Peyer's patch (tissue), 4 donors: ENCODE results near the gene ALDH1L2. TPM values are rescaled to one million over a fixed set of nuclear protein-coding genes. Genes with fewer than 3 reads are reported as not detected.

Source experiments
- DNase-seq, 3 donors: peaks; one replicate each; pipeline ENCODE4 v3.0.0-alpha.2; 2017 to 2019
- H3K27ac ChIP-seq, 4 donors: fragments of 200-600 bp; sonication (generic); one replicate each; pipeline ENCODE4 v1.5.1; 2016 to 2019
- H3K27me3 ChIP-seq, 2 donors: fragments of 200-600 bp; sonication (generic); one replicate each; pipeline ENCODE4 v1.5.1; 2019
- H3K36me3 ChIP-seq, 3 donors: fragments of 200-600 bp; sonication (generic); one replicate each; pipeline ENCODE4 v1.5.1; 2016 to 2019
- H3K4me1 ChIP-seq, 4 donors: fragments of 200-600 bp; sonication (generic); one replicate each; pipeline ENCODE4 v1.5.1; 2016 to 2019
- H3K4me3 ChIP-seq, 4 donors: fragments of 200-600 bp; sonication (generic); 1 replicate in 3 of 4; 2 replicates in 1 of 4; pipeline ENCODE4 v1.5.1; 2016 to 2019; ENCODE audit warnings: mild to moderate bottlenecking in 1 of 4
- H3K9me3 ChIP-seq, 4 donors: fragments of 200-600 bp; sonication (generic); one replicate each; pipeline ENCODE4 v1.5.1; 2016 to 2019; ENCODE audit warnings: mild to moderate bottlenecking in 1 of 4
- POLR2A ChIP-seq, 2 donors: fragments of 450-650 bp; IDR thresholded peaks; one replicate each; pipeline ENCODE4 v1.5.1; 2017; ENCODE audit warnings: antibody characterized with exemption in 2 of 2, mild to moderate bottlenecking in 2 of 2, moderate library complexity in 2 of 2
- total RNA-seq, 4 donors: library from RNA; depleted of rRNA; stranded (reverse); fragments of >200 nt; gene quantifications; one replicate each; pipeline ENCODE4 v1.1.0, GENCODE V29; 2016
- TF ChIP-seq, protein P1 (sequence below), 6 experiments: fragments of 450-650 bp in 4 of 6; fragments of 200-600 bp in 2 of 6; sonication (generic) in 1 of 6; IDR thresholded peaks; one replicate each; pipeline ENCODE4 v1.5.1; 2017 to 2019; ENCODE audit warnings: antibody characterized with exemption in 6 of 6, mild to moderate bottlenecking in 3 of 6, moderate library complexity in 1 of 6

The ALDH1L2 gene
- total RNA-seq, 4 donors from 2014 or later = 0.70 to 5.8 (median 4.0) TPM

DNA sequence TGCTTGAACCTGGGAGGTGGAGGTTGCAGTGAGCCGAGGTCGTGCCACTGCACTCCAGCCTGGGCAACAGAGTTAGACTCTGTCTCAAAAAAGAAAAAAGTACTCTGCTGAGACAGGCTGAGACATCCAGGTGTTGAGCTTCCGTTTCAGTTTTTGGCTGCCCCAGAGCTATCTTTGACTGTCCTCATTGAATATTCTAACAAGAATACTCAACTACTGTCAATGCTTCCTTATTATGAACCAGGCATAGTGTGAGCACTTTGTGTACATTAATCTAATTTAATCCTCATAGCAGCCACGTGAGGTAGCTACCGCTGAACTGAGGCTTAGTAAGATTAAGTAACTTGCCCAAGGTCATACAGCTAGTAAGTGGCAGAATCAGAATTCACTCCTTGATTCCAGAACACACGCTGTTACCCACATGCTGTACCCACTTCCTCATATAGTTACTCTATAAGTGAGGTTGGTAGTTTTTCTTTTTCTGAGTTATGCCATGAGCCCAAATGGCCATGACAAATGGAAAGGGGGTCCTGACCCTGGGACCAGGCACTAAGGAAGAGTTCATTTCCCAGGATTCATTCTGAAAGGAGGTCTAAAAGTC lies 11.3 kb downstream of the ALDH1L2 start:
- no peak for TF ChIP-seq POLR2A (IDR thresholded peaks at IDR 0.05)
- TF ChIP-seq, protein P1, sequence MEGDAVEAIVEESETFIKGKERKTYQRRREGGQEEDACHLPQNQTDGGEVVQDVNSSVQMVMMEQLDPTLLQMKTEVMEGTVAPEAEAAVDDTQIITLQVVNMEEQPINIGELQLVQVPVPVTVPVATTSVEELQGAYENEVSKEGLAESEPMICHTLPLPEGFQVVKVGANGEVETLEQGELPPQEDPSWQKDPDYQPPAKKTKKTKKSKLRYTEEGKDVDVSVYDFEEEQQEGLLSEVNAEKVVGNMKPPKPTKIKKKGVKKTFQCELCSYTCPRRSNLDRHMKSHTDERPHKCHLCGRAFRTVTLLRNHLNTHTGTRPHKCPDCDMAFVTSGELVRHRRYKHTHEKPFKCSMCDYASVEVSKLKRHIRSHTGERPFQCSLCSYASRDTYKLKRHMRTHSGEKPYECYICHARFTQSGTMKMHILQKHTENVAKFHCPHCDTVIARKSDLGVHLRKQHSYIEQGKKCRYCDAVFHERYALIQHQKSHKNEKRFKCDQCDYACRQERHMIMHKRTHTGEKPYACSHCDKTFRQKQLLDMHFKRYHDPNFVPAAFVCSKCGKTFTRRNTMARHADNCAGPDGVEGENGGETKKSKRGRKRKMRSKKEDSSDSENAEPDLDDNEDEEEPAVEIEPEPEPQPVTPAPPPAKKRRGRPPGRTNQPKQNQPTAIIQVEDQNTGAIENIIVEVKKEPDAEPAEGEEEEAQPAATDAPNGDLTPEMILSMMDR (IDR thresholded peaks at IDR 0.05) = no peak
- Histone ChIP-seq H3K36me3 (no peaks in the 10 kb centered on the region), H3K9me3 (no peaks in the 10 kb centered on the region), H3K4me3 (no peak overlapping the region), H3K27ac (no peak overlapping the region), H3K27me3 (no peaks in the 10 kb centered on the region), H3K4me1 (no peaks in the 10 kb centered on the region)
- DNase-seq = no peak

DNA sequence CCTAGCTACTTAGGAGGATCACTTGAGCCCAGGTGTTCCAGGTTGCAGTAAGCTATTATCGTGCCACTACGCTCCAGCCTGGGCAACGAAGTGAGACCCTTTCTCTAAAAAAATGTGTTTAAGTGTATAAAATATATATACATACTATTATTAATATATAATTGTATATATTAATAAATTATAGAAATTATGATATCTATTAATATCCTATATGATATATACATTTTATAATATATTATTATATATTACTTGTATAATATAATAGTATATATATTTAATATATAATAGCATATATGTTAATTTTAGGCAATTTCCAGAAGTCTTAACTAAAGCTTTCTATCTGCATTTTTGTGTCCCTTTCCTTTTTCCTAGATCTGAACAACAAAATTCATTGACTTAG lies 12.3 kb downstream of the ALDH1L2 start:
- H3K4me3 ChIP-seq = no peak overlapping the region
- no peak for DNase-seq
- H3K27ac ChIP-seq = no peak overlapping the region
- TF ChIP-seq, protein P1 (IDR thresholded peaks at IDR 0.05) = no peak
- no peak for TF ChIP-seq POLR2A (IDR thresholded peaks at IDR 0.05)
- H3K4me1 ChIP-seq = no peaks in the 10 kb centered on the region
- no peaks in the 10 kb centered on the region for H3K9me3 ChIP-seq
- H3K27me3 ChIP-seq = no peaks in the 10 kb centered on the region
- no peaks in the 10 kb centered on the region for H3K36me3 ChIP-seq

DNA sequence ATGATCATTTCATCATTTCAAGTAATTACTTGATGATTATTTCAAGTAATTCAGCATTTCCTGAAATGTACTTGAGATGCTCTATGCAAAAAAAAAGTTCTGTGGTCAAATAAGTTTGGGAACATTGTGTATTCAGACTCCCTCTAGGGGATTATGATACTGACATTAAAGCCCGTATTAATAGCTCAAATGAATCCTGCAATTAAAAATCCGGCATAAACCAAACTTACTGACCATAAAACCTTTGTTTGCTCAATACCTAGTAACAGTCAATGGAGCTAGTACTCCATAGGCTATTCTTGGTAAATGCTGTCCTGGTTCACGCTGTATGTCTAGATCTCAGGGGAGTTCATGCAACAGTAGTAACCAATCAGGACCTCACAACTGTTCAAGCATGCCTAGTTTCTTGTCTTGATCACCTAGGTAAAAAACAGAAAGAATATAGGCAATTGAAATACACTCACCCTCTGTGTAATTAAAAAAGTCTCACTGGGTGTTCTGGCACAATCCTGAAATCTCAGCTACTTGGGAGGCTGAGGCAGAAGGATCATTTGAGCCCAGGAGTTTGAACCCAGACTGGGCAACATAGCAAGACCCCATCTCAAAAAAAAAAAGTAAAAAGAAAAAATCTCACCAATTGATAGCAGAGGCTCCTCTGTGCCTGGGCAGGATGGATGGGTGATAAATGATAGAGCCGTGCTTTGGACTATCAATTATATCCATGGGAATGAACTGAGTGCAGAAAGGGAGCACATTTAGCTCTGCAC lies 14.1 kb downstream of the ALDH1L2 start:
- TF ChIP-seq, protein P1 (IDR thresholded peaks at IDR 0.05) = no peak
- no peak for TF ChIP-seq POLR2A (IDR thresholded peaks at IDR 0.05)
- Histone ChIP-seq H3K9me3 (no peaks in the 10 kb centered on the region), H3K27me3 (no peaks in the 10 kb centered on the region), H3K36me3 (no peaks in the 10 kb centered on the region), H3K27ac (no peak overlapping the region), H3K4me1 (no peaks in the 10 kb centered on the region), H3K4me3 (no peak overlapping the region)
- no peak for DNase-seq

DNA sequence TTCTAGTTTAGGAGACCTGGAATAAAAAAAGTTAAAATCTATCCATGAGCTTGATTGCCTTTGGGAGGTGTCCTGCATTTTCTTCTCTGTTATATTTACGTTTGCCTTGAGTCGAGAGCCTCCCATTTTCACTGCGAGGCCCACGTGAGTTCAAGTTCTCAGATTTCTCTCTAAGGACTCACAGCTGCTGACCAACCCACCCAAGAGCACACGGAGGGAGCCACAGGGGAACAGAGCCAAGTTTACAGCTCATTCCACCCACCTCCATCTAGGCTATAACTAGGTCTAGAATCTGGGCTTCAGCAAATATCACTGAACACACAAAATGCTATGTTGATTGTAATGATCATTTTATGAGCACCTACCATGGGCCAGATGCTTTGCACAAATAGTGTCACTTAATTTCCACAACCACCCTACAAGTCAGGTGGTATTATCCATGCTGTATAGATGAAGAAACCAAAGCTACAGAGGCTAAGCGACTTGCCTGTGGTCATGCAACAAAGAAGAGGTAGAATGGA lies 16.7 kb downstream of the ALDH1L2 start:
- no peak for DNase-seq
- Histone ChIP-seq H3K27ac (no peak overlapping the region), H3K4me1 (no peaks in the 10 kb centered on the region), H3K4me3 (no peak overlapping the region), H3K27me3 (no peaks in the 10 kb centered on the region), H3K36me3 (no peaks in the 10 kb centered on the region), H3K9me3 (no peaks in the 10 kb centered on the region)
- TF ChIP-seq, protein P1 (IDR thresholded peaks at IDR 0.05) = no peak
- TF ChIP-seq POLR2A (IDR thresholded peaks at IDR 0.05) = no peak

DNA sequence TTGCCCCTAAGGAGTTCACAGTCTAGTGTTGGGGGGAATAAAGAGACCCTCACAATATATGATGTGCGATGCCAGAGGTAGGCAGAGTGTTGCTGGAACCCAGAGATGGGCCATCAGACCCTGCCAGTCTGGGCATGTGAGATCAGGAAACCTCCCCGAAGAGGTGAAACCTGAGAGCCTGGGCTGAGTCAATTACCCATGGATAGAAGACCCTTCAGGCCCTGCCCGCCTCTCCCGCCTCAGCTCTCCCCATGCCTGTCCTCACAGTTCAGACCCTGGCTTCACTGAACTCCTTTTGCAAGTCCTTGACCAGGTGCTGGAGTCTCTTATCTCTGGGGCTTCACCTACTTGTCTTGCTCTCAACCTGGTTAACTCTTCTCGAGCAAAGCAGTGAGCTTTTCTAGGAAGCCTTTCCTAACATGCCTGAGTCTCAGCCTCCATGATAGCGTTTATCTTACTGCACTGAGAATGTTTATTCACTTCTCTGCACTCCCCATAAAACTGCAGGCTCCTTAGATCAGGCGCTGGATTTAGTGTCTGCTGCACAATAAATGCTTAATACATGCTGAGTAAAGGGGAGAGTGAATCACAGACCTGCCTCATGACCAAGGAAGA lies 19.6 kb downstream of the ALDH1L2 start:
- TF ChIP-seq POLR2A (IDR thresholded peaks at IDR 0.05) = no peak
- TF ChIP-seq, protein P1 (IDR thresholded peaks at IDR 0.05) = no peak
- Histone ChIP-seq H3K4me1 (no peaks in the 10 kb centered on the region), H3K4me3 (no peak overlapping the region), H3K36me3 (no peaks in the 10 kb centered on the region), H3K27me3 (no peaks in the 10 kb centered on the region), H3K27ac (no peak overlapping the region), H3K9me3 (no peaks in the 10 kb centered on the region)
- DNase-seq = no peak
